Smooth muscle cell (in vitro differentiated cells): Measurements from ENCODE around the gene IFFO2. TPM values are rescaled to one million over a fixed set of nuclear protein-coding genes. Genes with fewer than 3 reads are reported as not detected.

Experiments
- DNase-seq: peaks from one replicate; lab custom pipeline; 2025; ENCODE audit not compliant: unreplicated experiment; lab: John Stamatoyannopoulos, UW
- H2AFZ ChIP-seq: fragments of 200-600 bp; sonication (generic); 2 replicates; pipeline ENCODE4 v1.6.0; 2016; ENCODE audit warnings: antibody characterized with exemption, low read depth, mild to moderate bottlenecking
- H3F3A ChIP-seq: fragments of 200-600 bp; sonication (generic); 2 replicates; pipeline ENCODE4 v1.6.0; 2017; ENCODE audit warnings: antibody characterized with exemption, low read depth
- H3K27ac ChIP-seq: fragments of 200-600 bp; sonication (generic); 2 replicates; pipeline ENCODE4 v1.5.1; 2016; ENCODE audit warnings: low read depth, mild to moderate bottlenecking
- H3K27me3 ChIP-seq: fragments of 200-600 bp; sonication (generic); 2 replicates; pipeline ENCODE4 v1.6.1; 2016; ENCODE audit warnings: low read depth, mild to moderate bottlenecking
- H3K36me3 ChIP-seq: fragments of 200-600 bp; sonication (generic); 2 replicates; pipeline ENCODE4 v1.5.1; 2016; ENCODE audit warnings: low read depth
- H3K4me1 ChIP-seq: fragments of 200-600 bp; sonication (generic); 2 replicates; pipeline ENCODE4 v1.5.1; 2016; ENCODE audit warnings: low read depth
- H3K4me2 ChIP-seq: fragments of 200-600 bp; sonication (generic); 2 replicates; pipeline ENCODE4 v1.6.0; 2016; ENCODE audit warnings: mild to moderate bottlenecking
- H3K4me3 ChIP-seq: fragments of 200-600 bp; sonication (generic); 2 replicates; pipeline ENCODE4 v1.5.1; 2016; ENCODE audit warnings: mild to moderate bottlenecking
- H3K79me2 ChIP-seq: fragments of 200-600 bp; sonication (generic); 2 replicates; pipeline ENCODE4 v1.6.0; 2016; ENCODE audit warnings: low read depth, mild to moderate bottlenecking
- H3K9ac ChIP-seq: fragments of 200-600 bp; sonication (generic); 2 replicates; pipeline ENCODE4 v1.6.0; 2016; ENCODE audit warnings: low read depth
- H3K9me3 ChIP-seq: fragments of 200-600 bp; sonication (generic); replicated peaks from 2 replicates; pipeline ENCODE4 v1.5.1; 2016; ENCODE audit warnings: low read depth
- H4K20me1 ChIP-seq: fragments of 200-600 bp; sonication (generic); 2 replicates; pipeline ENCODE4 v1.6.0; 2016; ENCODE audit warnings: low read depth
- CTCF ChIP-seq: fragments of 200-600 bp; sonication (generic); IDR thresholded peaks from 2 replicates; pipeline ENCODE4 v1.5.1; 2017; ENCODE audit warnings: borderline replicate concordance, mild to moderate bottlenecking, antibody characterized with exemption; ENCODE audit not compliant: insufficient read depth, poor library complexity, severe bottlenecking
- WGBS: methylation state at CpG from one replicate; pipeline ENCODE4 v1.1.7; 2016; ENCODE audit warnings: low lambda C conversion rate; 5-methylcytosine and 5-hydroxymethylcytosine counted together
- polyA plus RNA-seq: library from polyadenylated mRNA; unstranded; fragments of >200 nt; fragmentation: Nextera tagmentation; extraction: Ambion mirVana; gene quantifications from 2 replicates; pipeline ENCODE4 v1.2.1, GENCODE V29; 2016
- total RNA-seq: library from RNA; depleted of rRNA; stranded (reverse); fragments of >200 nt; gene quantifications from 2 replicates; pipeline ENCODE4 v1.2.3, GENCODE V29; 2014

The IFFO2 gene
- total and polyA plus RNA-seq, 2 experiments from 2014 or later, result 5.7 to 19.1 TPM

GRCh38 chr1:18963968-18964367, 7.5 kb upstream of the IFFO2 start:
- H3K27ac ChIP-seq, result no peak overlapping the region
- H3K4me3 ChIP-seq, result no peak overlapping the region
- no peak overlapping the region for H3K9ac ChIP-seq
- no peaks in the 10 kb centered on the region for H3K36me3 ChIP-seq
- DNase-seq, result no peak
- no peaks in the 10 kb centered on the region for H4K20me1 ChIP-seq
- peaks cover 4% of the 10 kb centered on the region for H3F3A ChIP-seq
- H3K4me2 ChIP-seq, result no peak overlapping the region
- no peaks in the 10 kb centered on the region for H3K79me2 ChIP-seq
- no peak for TF ChIP-seq CTCF
- H2AFZ ChIP-seq, result no peak overlapping the region
- H3K4me1 ChIP-seq, result peaks cover 10% of the 10 kb centered on the region
- 90% methylated on average over 4 of the region's 4 CpGs for WGBS
- no peaks in the 10 kb centered on the region for H3K9me3 ChIP-seq
- H3K27me3 ChIP-seq, result no peaks in the 10 kb centered on the region

GRCh38 chr1:18962855-18963737, 6.6 kb upstream of the IFFO2 start:
- H3K79me2 ChIP-seq, result no peaks in the 10 kb centered on the region
- H3K9me3 ChIP-seq, result no peaks in the 10 kb centered on the region
- H3K9ac ChIP-seq, result no peak overlapping the region
- TF ChIP-seq CTCF, result no peak
- no peak overlapping the region for H2AFZ ChIP-seq
- no peaks in the 10 kb centered on the region for H3K27me3 ChIP-seq
- no peak overlapping the region for H3K4me2 ChIP-seq
- H3K36me3 ChIP-seq, result no peaks in the 10 kb centered on the region
- no peak overlapping the region for H3K27ac ChIP-seq
- H3F3A ChIP-seq, result peaks cover 4% of the 10 kb centered on the region
- no peak for DNase-seq
- WGBS, result 94% methylated on average over 7 of the region's 7 CpGs
- no peaks in the 10 kb centered on the region for H4K20me1 ChIP-seq
- peaks cover 10% of the 10 kb centered on the region for H3K4me1 ChIP-seq
- H3K4me3 ChIP-seq, result no peak overlapping the region

GRCh38 chr1:18962121-18962721, 5.7 kb upstream of the IFFO2 start:
- Histone ChIP-seq H3K4me3 (no peak overlapping the region), H3F3A (peaks cover 4% of the 10 kb centered on the region), H3K36me3 (no peaks in the 10 kb centered on the region), H3K4me1 (peaks cover 10% of the 10 kb centered on the region), H3K4me2 (no peak overlapping the region), H3K9ac (no peak overlapping the region), H2AFZ (no peak overlapping the region), H3K79me2 (no peaks in the 10 kb centered on the region), H3K27me3 (no peaks in the 10 kb centered on the region), H3K9me3 (no peaks in the 10 kb centered on the region), H3K27ac (no peak overlapping the region), H4K20me1 (no peaks in the 10 kb centered on the region)
- WGBS, result 82% methylated on average over 9 of the region's 9 CpGs
- no peak for TF ChIP-seq CTCF
- DNase-seq, result no peak
